GM12872 (cell line): Measurements from ENCODE around the gene PPARD.

ENCODE experiments used
- TF ChIP-seq, protein P1 (sequence below): IDR thresholded peaks from 3 replicates; pipeline ENCODE4 v1.5.1; 2011; ENCODE audit warnings: low read depth, mild to moderate bottlenecking, low read length, moderate library complexity; ENCODE audit not compliant: insufficient read depth

PPARD gene

GRCh38 chr6:35318196-35319171 is 23.9 kb upstream of the PPARD start:
- TF ChIP-seq, protein P1, sequence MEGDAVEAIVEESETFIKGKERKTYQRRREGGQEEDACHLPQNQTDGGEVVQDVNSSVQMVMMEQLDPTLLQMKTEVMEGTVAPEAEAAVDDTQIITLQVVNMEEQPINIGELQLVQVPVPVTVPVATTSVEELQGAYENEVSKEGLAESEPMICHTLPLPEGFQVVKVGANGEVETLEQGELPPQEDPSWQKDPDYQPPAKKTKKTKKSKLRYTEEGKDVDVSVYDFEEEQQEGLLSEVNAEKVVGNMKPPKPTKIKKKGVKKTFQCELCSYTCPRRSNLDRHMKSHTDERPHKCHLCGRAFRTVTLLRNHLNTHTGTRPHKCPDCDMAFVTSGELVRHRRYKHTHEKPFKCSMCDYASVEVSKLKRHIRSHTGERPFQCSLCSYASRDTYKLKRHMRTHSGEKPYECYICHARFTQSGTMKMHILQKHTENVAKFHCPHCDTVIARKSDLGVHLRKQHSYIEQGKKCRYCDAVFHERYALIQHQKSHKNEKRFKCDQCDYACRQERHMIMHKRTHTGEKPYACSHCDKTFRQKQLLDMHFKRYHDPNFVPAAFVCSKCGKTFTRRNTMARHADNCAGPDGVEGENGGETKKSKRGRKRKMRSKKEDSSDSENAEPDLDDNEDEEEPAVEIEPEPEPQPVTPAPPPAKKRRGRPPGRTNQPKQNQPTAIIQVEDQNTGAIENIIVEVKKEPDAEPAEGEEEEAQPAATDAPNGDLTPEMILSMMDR: no peak

- TF ChIP-seq, protein P1: no peak
Measured at GRCh38 chr6:35319346-35320030, 22.9 kb upstream of the PPARD start.

DNA sequence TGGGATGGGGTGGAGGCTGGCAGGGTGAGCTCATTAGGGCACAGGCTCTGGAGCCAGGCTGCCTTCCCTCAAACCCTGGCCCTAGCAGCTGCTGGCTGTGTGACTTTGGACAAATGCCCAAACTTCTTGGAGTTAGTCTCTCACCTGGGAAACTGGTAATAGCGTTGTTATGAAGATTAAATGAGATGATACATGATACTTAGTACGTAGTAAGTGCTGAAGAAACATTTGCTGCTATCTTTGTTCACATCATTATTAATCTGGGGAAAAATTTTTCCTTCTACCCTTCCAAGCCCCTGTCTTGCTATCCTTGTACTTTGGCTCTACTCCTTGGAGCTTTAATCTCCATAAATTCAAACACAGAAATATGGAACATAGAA is 22.3 kb upstream of the PPARD start:
- TF ChIP-seq, protein P1: no peak

- TF ChIP-seq, protein P1: no peak
Measured at GRCh38 chr6:35321091-35321490, 21.3 kb upstream of the PPARD start.

DNA sequence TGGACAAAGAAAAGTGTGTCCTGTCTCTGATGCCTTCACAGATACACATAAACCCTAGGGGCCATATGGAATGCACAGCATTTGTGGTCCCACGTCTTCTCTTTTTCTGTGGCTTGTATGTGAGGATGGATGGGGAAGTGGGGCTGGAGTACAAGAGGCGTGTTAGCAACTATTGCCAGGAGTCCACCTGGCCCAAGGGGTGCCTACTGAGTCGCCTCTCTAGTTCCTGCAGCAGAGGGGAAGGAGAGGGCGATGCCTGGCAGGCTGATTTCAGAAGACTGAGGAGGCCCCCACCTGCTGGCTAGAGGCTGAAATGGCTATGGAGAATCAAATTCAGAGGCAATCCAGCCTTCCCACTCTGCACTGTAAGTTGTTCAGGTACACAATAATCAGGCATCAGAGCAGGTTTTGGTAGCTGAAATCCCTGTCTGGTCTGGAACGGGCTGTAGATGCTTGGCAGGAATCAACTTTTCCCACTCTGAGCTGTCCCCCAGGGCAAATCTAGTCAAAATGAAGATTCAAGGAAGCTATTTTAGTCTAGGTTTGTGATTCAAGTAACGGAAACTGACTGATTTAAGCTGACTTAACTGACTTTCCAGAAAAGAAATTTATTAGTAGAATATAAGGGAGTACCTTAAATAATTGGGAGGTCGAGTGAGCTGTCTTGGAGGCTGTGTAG is 14.9 kb upstream of the PPARD start:
- TF ChIP-seq, protein P1: peak; percentile 83

- TF ChIP-seq, protein P1: no peak
Measured at GRCh38 chr6:35328108-35328723, 14.1 kb upstream of the PPARD start.

DNA sequence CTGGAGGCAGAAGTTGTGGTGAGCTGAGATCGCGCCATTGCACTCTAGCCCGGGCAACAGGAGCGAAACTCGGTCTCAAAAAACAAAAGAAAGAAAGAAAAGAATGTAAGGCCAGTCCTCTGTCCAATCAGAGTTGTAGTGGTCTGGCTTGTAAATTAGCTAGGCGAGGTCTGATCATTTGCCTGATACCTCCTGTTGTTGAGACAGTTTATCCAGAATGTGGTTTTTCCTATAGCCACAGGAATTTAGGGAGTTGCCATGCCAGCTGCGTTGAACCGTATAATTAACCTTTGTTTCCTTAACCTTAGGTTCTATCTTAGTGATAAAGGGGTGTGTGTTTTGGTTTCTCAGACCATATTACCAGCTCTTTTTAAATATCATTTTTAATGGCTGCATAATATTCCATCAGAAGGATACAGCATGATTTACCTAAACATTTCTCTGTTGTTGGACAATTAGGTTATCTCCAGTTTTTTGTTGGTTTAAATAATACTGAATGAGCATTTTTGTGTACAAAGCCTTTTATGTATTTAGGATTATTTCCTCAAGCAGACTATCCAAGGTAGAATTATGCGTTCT is 11.7 kb upstream of the PPARD start:
- TF ChIP-seq, protein P1: no peak
